Loucy (cell line): Measurements from ENCODE around the gene MRPL36.

Experiments
- EZH2phosphoT487 ChIP-seq: fragments of 200-600 bp; IDR thresholded peaks from 2 replicates; pipeline ENCODE4 v1.6.1; 2018; ENCODE audit warnings: antibody characterized with exemption, mild to moderate bottlenecking, moderate library complexity, borderline replicate concordance
- TF ChIP-seq, protein P1 (sequence below): fragments of 200-600 bp; sonication (generic); conservative IDR thresholded peaks from 2 replicates; pipeline ENCODE4 v1.5.1; 2014; ENCODE audit warnings: mild to moderate bottlenecking, antibody characterized with exemption, low read length

DNA sequence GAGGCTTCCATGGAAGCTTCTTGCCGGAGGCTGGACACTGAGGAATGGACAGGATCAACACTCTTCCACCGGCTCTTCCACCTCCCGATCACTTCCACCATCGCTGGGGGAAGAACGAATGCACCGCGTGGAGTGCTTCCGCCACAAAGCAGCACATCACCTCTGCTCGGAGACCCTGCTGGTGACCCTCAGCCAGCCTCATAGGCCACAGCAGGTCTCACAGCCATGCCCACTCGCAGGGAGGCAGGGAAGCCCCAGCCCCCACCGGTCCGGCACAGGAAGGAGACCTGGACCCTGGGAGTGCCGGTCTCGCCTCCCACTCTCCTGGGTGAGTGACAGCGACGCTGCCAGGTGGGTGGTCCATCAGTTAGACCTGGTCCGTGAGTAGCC, 4.7 kb downstream of the MRPL36 start:
- TF ChIP-seq, protein P1, sequence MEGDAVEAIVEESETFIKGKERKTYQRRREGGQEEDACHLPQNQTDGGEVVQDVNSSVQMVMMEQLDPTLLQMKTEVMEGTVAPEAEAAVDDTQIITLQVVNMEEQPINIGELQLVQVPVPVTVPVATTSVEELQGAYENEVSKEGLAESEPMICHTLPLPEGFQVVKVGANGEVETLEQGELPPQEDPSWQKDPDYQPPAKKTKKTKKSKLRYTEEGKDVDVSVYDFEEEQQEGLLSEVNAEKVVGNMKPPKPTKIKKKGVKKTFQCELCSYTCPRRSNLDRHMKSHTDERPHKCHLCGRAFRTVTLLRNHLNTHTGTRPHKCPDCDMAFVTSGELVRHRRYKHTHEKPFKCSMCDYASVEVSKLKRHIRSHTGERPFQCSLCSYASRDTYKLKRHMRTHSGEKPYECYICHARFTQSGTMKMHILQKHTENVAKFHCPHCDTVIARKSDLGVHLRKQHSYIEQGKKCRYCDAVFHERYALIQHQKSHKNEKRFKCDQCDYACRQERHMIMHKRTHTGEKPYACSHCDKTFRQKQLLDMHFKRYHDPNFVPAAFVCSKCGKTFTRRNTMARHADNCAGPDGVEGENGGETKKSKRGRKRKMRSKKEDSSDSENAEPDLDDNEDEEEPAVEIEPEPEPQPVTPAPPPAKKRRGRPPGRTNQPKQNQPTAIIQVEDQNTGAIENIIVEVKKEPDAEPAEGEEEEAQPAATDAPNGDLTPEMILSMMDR = no peak
- no peak for TF ChIP-seq EZH2phosphoT487
